Raji (cell line): ENCODE measurements around the gene PCDHGB7.

Experiments used
- POLR2A ChIP-seq: IDR thresholded peaks from 2 replicates; pipeline ENCODE4 v1.6.1; 2011; ENCODE audit warnings: low read depth, low read length, control low read depth; ENCODE audit not compliant: insufficient read depth

The PCDHGB7 gene

GRCh38 chr5:141420855-141421488 lies 3.5 kb downstream of the PCDHGB7 start, which contains the start of gene PCDHGA11:
Gene PCDHGA11, plus strand, starts transcription at chr5:141421051. Its CDS starts 177 bp downstream, at chr5:141421228.
- TF ChIP-seq POLR2A, result no peak

DNA sequence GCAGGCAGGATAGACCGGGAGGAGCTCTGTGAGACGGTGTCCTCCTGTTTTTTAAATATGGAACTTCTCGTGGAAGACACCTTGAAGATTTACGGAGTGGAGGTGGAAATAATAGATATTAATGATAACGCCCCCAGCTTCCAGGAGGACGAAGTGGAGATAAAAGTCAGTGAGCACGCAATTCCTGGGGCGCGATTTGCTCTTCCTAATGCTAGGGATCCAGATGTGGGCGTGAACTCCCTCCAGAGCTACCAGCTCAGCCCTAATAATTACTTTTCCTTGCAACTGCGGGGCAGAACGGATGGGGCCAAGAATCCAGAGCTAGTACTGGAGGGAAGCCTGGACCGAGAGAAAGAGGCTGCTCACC lies 4.0 kb downstream of the PCDHGB7 start:
- TF ChIP-seq POLR2A, result no peak

DNA sequence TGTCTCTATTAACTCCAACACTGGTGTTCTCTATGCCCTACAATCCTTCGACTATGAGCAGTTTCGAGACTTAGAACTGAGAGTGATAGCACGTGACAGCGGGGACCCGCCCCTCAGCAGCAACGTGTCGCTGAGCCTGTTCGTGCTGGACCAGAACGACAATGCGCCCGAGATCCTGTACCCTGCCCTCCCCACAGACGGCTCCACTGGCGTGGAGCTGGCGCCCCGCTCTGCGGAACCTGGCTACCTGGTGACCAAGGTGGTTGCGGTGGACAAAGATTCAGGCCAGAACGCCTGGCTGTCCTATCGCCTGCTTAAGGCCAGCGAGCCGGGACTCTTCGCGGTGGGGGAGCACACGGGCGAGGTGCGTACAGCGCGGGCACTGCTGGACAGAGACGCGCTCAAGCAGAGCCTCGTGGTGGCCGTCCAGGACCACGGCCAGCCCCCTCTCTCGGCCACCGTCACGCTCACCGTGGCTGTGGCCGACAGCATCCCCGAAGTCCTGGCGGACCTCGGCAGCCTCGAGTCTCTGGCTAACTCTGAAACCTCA lies 5.3 kb downstream of the PCDHGB7 start:
- TF ChIP-seq POLR2A, result no peak

- no peak for TF ChIP-seq POLR2A
Measured at GRCh38 chr5:141427783-141428426, 10.4 kb downstream of the PCDHGB7 start.

DNA sequence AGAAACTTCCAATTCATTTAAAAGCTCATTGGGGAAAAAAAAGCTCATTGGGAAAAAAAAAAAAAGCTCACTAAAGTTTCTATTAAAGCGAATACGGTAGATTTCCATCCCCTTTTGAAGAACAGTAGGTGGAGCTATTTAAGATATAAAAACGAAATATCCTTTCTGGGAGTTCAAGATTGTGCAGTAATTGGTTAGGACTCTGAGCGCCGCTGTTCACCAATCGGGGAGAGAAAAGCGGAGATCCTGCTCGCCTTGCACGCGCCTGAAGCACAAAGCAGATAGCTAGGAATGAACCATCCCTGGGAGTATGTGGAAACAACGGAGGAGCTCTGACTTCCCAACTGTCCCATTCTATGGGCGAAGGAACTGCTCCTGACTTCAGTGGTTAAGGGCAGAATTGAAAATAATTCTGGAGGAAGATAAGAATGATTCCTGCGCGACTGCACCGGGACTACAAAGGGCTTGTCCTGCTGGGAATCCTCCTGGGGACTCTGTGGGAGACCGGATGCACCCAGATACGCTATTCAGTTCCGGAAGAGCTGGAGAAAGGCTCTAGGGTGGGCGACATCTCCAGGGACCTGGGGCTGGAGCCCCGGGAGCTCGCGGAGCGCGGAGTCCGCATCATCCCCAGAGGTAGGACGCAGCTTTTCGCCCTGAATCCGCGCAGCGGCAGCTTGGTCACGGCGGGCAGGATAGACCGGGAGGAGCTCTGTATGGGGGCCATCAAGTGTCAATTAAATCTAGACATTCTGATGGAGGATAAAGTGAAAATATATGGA lies 13.0 kb downstream of the PCDHGB7 start, which contains the start of gene PCDHGA12:
PCDHGA12 (plus strand) TSS at position 176 of the 782 bp plus-strand sequence; CDS start at position 429, 253 bp downstream.
- TF ChIP-seq POLR2A, result no peak

DNA sequence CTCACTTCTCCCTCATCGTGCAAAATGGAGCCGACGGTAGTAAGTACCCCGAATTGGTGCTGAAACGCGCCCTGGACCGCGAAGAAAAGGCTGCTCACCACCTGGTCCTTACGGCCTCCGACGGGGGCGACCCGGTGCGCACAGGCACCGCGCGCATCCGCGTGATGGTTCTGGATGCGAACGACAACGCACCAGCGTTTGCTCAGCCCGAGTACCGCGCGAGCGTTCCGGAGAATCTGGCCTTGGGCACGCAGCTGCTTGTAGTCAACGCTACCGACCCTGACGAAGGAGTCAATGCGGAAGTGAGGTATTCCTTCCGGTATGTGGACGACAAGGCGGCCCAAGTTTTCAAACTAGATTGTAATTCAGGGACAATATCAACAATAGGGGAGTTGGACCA lies 13.8 kb downstream of the PCDHGB7 start:
- TF ChIP-seq POLR2A, result no peak

GRCh38 chr5:141434006-141434405 lies 16.5 kb downstream of the PCDHGB7 start:
- TF ChIP-seq POLR2A, result no peak

GRCh38 chr5:141437221-141437620 lies 19.7 kb downstream of the PCDHGB7 start:
- TF ChIP-seq POLR2A, result no peak

DNA sequence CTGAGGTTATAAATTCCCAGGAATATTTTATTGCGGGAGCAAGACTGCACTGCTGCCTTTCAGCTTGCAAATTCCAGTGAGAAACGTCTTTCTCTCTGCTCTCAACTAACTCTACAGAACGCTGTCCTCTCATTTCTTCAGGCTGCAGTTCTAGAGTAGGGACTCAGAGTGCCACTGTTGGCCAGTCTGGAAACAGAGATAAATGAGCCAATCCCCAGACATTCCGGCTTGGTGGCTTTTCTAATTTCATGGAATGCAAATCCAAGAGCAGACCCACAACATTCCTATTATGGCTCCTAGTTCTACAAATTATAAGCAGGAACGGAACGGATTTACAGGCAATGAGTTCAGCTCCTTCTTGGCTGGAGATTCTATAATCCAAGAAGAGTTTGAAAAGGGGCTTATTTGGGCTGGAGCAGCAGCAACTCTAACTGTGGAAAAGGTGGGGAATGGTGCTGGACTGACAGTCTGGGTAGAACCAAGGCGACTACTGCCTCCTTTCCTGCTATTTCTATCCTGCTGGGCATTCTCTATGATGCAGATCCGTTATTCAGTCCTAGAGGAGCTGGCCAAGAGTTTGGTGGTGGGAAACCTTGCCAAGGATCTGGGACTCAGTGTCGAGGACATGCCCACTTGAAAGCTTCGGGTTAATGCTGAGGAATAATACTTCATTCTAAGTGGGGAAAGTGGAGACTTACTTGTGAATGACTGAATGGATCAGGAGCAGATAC lies 22.1 kb downstream of the PCDHGB7 start:
- TF ChIP-seq POLR2A, result no peak

GRCh38 chr5:141440341-141440740 lies 22.9 kb downstream of the PCDHGB7 start:
- TF ChIP-seq POLR2A, result no peak

GRCh38 chr5:141441571-141442170 lies 24.2 kb downstream of the PCDHGB7 start:
- TF ChIP-seq POLR2A, result no peak

DNA sequence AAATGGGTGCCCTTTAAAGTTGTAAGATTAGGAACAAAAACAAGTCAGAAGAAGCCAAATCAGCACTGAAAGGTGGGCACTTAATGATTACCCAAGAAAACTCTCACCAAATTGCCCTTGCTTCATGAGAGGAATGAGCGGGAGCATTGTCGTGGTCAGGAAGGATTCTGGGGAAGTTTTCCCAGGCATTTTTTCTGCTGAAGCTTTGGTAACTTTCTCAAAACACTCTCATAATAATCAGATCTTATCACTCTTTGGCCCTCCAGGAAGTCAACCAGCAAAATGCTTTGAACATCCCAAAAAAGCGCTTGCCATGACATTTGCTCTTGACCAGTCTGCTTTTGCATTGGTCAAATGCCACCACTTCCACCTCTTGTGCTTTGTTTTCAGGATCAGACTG lies 47.9 kb downstream of the PCDHGB7 start:
- no peak for TF ChIP-seq POLR2A
